Activated CD8-positive, alpha-beta memory T cell treated with anti-CD3 and anti-CD28 coated beads for 4 hours (primary cell): ENCODE measurements around the gene TUBA1B.

Source experiments
- DNase-seq, 2 donors: peaks; one replicate each; pipeline ENCODE4 v3.0.0-alpha.2; 2020; ENCODE audit warnings: low read depth in 2 of 2

TUBA1B gene

DNA sequence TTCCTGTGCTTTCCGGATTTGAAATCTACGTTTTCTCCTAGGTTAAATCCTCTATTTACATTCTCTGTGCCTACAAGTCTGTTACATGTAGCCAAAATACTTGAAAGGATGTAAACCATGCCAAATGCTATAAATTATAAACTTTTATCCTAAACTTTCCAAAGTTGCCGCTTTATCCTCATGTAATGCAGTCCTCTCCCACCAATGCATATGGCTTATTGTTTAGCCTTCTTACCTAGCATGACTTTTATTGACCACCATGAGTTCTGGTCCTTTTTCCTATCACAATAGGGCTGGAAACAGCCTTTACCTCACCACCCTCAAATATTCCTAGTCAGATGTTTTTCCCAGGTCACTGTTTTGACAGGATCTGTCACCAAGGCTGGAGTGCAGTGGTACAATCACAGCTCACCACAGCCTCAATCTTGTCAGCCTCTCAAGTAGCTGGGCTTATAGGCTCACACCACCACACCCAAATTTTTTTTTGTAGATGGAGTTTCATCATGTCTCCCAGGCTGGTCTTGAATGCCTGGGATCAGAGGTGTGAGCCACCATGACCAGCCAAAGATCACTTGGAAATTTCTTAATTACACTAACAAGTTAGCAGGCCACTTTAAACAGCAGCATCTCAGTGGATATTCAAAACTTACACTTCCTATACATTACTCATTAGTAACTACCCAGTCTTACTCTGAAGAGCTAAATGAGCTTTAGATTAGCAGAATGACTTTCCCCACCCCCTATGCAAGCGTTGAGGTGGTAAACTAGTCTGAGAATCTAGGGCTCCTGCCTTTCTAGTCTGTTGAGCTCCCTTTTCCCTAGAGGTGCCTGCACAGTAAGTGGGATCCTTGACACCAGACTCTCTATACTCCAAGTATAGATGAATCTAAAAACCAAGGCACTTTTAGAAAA is 4.1 kb downstream of the TUBA1B start:
- no peak for DNase-seq

DNA sequence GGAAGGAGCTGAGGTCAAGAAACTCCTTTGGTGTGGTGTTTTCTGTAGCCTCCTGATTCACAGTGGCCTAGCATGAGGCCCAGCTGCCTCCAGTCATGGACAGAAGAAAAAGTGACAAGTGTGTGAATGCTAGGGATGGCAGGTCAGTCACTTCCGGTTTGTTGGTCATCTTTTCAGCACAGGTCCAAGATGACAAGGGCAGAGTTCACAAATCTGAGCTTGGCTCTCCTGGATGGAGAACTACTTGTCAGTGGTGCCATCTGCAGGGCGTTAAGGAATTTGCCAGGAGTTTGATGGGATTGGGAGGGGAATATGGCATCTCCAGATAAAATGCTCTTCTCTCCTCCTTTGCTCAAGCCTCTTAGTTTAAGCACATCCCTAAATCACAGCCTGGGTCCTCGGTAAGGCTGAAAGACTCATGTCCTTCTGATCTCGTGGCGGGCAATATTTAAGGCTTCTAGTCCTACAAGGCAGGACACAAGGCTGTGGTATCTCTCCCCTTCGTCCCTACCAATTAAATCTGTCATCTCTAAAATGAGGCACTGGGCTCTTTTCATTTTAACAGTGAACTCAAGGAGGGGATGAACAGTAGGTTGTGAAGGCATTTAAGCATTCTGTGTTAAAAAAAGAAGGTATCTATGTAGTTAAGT is 10.0 kb downstream of the TUBA1B start:
- DNase-seq: no peak

DNA sequence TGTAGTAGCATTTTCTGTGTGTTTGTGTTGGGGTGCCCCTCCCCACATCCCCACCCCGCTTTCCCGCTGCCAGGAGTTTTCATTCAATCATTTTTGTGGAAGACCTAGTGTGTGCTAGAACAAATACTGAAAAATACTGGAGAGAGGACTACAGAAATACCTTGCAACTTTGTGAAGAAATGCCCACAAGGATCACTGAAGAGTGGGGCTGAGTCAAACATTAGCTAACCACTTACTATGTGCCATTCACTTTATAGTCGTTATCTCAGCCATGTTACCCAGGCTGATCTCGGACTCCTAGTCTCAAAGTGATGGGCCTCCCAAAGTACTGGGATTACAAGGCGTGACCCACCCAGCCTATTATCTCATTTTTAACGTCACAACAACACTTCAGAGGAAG is 20.0 kb downstream of the TUBA1B start:
- DNase-seq: no peak

DNA sequence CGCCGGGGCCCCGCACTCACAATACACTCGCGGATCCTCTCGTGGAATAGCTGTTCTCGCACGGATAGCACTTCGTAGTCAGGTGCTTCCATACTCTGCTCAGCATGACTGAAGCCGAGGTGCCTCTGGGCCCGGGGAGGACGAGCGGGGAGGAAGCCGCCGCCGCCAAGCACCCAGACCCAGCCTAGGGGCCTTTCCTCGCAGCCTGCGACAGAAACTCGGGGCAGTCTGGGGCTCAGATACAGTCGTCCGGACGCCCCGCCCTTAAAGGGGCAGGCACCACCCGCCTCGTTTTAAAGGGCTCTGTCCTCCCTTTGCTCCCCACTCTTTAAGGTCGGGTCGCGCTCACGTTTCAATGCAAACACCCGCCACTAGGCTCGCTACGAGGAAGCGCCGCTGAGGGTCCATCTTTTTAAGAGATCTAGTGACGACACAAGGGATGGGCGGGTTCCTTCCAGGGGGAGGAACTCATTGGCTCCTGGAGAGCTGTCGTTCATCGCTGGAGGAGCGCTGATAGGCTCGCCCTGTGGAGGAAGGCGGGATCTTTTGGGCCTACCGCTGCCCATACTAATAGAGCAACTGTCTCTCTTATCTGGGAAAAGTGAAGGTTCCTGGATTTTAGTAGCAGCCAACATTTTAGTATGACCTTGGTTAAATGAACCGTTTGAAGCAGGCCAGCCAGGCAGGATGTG is 20.6 kb downstream of the TUBA1B start, which contains the start of gene LMBR1L:
Gene LMBR1L, minus strand, starts transcription at position 384 of the 692 bp plus-strand sequence. Its CDS starts 292 bp downstream, at position 92.
- peak; percentile 94 for DNase-seq

DNA sequence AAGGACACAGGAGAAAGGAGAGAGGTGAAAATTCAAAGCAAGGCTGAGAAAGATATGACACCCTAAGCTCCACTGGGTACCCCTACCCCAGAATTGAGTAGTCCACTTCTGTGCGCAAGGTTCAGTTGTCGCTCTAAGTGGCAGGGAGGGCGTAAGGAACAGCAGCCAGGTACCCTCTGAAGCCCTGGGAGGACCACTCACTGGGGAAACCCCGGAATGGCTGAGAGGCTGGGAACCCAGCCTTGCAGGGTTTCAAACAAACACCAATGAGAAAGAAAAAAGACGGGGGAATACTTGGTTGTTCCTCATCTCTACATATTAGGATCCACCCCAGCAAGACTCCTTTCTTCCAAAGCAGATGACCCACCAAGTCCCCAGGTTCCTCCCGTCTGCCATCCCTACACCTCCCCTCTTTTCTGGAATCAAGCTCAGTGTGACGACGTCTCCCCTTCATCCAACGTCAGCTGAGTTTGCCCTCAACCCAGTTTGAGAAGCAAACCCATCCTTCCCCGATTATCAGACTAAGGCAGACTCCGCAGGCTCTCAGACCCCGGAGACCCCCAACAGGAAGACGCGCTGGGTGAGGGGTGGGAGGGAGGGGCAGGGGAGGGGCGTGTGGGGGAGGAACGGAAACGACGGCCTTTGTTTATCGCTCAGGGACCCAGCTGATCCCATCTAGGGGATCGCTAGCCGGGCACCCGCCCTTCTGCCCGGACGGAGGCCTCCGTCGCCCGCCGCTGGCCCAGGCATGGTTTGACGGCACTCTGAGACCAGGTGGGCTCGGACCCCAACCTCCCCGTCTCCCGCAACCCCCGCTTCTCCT is 21.3 kb downstream of the TUBA1B start:
- no peak for DNase-seq

DNA sequence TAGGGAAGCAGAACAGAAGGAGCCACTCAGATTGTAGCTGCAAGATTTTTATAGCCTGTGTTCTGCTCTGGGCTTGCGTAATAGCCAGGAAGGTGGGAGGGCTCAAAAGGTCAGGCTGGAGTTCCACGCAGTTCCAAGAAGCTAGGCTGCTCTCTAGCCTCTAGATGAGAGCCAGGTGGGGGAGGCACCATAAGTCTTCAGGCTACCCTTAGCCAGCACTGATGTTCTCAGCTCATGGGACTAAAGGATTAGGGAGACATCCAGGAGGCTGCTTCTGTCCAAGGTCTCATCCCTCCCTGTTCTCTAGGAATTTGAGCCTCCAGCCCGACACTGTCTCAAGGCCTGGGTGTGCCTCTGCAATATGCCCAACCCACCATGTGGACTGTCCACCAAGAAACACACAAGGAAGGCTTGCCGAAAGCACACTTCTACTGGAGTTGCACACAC is 22.2 kb downstream of the TUBA1B start:
- DNase-seq: no peak

DNA sequence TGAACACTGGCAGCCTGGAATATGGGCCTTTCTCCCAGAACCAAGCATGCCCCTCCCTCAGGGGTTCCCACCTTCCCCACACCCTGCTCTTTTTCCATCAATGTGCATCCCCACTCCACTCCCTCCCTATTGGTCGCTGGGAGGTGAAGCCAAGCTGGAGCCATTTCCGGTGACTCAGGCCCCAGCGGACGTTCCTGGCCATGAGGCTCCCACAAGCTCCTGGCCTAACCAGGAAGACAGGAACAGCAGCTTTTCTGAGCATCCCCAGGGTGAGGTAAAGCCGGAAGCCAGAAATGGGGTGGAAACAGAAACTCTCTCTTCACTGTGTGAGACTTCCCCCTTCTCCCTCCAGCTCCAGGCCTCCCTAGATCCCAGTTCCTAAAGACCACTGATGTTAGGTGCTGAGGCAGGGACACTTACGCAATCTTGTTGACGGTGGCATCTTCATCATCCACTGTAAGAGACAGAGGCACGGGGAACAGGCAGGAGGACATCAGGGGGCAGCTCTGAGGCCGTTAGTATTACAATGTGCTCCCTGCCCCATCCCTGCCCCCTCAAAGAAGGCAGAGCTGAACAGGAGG is 25.6 kb downstream of the TUBA1B start:
- no peak for DNase-seq

DNA sequence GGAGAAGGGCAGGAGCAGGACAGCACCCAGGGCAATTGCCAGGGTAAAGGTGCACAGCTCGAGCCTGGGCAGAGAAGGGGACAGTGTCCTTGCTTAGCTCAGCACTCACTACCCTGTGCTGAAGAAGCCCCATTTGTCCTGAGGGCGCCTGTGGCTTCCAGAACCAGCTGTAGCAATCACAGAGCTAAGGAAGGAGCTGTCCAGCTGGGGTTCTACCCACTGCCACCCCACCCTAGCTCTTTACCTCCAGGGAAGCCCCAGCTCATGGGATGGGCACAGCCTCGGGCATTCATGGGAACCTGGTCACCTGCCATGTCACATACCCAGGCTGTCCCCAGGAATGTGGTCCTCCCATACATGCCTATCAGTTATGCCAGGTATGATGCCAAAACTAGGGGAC is 26.4 kb downstream of the TUBA1B start:
- DNase-seq: no peak

DNA sequence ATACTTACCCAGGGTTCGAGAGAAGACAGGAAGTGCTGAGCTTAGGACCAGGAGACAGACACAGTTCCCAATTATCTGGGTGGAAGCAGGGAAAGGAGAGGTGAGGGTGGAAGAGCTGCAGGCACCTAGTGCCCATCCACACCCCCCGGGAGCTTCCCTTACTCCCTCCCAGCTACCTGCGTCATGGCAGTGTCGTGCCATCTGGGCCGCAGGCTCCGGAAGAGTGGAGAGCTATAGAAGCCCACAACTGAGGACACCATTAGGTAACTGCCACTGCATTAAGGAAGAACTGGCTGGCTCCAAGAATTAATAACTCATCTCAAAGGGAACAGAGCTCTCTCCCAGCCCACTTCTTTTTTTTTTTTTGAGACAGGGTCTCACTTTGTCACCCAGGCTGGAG is 30.8 kb downstream of the TUBA1B start:
- DNase-seq: no peak

DNA sequence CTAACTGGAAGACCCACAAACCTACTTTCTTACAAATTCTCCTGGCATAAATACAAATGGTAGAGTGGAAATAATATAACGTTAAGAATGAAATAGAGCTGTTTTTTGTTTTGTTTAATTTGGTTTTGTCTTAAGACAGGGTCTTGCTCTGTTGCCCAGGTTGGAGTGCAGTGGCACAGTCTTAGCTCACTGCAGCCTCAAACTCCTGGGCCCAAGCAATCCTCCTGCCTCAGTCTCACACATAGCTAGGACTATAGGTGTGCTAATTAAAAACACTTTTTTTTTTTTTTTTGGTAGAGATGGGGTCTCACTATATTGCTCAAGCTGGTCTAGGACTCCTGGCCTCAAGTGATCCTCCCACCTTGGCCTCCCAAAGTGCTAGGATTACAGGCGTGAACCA is 32.5 kb downstream of the TUBA1B start:
- DNase-seq: no peak

DNA sequence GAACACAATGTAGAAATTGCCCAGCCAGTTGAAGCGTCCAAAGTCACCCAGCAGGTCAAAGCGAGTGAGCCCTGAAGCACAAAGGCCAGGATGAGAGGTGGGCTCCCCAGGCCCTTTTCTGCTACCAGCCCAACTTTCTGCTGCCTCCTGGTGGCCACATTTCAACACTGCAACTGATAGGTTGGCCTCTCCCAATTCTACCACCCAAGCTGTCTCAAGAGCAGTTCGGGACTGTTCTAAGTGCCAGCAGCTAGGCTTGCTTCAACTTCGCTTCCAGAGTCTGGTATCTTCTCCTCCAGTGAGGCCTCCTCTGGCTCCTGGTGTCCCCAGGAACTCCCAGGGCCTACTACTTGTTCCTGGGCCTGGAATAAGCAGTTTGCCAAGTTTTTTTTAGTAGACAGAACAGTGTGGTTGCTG is 33.2 kb downstream of the TUBA1B start:
- DNase-seq: peak in 1 of 2 donors; percentile 30

DNA sequence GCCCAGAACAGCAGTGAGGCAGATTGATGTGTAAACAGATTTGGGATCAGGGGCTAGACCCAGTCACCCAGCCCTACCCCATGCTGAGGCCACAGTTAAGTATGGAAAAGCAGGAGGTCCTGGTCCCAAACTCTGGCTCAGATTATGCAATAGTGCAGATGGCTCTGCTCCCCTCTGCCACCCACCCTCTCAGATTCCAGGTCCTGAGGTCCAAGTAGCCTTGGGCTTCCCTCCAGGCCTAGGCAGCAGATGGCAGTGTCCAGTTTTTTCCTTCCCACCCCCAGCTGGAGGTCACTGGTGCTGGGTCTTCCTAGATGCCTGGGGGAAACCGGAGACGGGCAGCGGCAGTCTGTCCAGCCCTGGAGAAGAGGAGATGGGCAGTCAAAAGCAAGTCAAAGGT is 33.8 kb downstream of the TUBA1B start:
- no peak for DNase-seq

DNA sequence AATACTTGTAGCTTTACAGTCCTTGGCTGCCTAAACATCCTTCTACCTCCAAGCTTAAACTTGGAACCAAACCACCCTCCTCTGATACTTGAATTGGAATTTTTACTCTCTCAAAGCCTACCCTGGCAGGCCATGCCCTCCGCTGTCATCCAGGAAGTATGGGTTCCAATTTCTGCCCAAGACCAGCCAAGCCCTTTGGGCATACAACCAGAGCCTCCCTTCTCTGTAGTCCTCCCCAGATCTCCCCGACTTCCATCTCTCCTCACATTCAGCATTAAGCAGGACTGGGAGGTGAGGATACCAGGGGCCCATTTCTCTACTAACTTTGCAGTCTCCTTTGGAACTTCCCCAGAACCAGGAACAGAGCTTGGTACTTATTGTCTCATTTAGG is 36.2 kb downstream of the TUBA1B start:
- no peak for DNase-seq

DNA sequence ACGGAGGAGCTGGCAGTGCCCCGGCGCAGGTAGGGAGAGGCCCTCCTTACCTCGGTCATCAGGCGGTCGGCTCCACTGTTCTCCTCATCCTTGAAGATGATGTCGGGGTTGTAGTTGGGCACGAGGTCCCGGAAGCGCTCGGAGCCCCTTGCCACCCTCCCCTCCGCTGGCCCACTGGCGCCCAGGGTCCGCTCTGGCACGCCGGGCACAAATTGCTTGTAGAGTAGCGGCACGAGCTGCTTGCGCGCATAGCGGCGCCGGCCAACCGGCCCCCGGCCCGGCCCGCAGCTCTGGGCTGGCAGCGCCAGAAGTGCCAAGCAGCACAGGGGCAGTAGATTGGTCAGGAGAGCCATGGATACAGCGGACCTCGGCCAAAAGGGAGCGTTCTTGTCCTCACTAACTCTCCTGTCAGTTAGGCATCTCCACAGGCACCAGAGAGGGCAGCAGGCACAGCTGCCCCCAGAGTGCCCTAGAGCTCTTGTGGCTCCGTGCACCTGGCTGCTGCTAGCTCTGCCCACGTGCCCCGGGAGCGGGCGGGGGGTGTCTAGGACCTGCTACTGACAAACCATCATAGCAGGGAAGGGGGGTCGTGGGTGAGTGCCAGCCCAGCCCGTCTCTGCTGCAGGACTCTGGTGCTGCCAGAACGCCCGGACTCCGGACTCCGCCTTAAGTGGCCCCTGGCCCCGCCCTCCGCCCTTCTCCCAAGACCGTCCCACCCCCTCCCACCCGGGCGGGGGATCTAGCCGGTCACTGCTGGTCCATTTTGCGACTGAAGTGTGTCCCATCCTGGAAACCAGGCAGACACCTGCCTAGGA is 36.8 kb downstream of the TUBA1B start, which contains the start of gene DHH:
Gene DHH, minus strand, starts transcription at position 642 of the 815 bp plus-strand sequence. Its CDS starts 289 bp downstream, at position 353.
- no peak for DNase-seq

DNA sequence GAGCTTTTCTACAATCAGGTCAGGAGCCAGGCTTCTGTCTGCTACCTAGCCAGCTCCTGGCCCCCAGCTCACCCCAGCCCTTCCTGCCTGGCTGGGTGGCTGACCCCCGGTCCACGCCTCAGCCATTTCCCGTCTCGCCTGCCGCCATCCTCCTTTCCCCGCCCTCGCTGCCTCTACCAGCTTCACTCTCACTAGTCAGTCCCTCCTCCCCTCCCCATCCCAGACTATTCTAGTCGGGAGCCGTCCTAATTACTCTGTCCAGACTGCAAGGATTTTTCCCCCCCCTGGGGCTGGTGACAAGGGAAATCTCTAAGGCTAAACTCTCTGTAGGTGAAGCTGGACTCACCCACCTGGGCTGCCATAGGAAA is 37.4 kb downstream of the TUBA1B start:
- no peak for DNase-seq

DNA sequence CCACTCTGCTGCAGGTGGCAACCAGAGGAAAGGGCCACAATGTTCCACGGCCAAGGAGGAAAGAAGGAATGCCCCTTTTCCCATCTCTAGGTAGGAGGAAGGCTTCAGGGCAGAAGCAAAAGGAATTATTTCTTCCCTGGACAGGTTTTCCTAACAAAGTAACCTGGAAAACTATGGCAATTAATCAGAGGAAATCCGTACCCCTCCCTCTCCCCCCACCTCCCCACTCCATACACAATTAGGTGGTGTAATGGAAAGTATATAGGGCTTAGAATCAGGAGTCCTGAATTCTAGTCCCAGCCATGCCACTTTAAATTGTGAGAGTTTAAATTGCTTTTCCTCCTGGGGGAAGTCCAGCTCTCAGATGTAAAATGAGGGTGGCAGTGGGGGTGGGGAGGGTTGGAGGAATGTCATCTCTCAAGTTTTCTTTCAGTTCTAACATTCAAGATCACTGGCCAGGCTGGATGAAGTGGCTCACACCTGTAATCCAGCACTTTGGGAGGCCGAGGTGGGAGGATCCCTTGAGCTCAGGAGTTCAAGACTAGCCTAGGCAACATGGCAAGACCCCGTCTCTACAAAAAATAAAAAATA is 38.3 kb downstream of the TUBA1B start:
- no peak for DNase-seq

DNA sequence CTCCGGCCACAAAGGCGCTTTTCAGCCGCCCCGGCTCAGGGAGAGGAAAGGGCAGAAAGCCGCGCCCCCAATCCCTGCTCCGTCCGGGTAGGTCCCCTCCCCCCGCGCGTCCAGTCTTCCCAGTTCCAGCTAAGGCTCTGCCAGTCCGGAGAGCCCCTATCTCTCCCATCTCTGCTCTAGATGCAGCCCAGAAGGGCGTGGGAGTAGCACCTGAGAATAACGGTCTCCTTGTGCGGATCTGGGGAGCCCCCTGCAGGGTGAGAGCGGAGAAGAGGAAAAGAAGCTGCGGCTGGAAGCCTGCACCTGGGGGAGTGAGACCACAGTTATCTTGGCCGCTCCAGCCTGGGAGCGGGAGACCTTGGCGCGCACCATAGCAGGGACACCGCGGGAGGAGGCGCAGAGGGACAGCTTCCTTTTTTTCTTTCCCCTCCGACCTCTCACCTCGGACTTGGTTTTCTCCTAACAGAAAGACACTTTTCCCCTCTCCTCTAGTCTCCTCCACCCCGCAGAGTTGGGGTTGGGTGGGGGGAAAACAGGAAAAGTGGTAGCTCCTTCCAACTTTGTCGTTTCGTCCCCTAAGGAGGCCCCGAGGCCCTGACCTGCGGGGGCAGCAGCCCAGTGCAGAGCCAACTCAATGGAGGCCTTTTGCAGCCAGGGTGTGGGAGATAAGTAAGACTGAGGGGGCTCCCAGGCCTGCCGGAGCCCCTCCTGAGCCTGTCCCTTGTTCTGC is 38.9 kb downstream of the TUBA1B start:
- DNase-seq: peak in 1 of 2 donors; percentile 31

DNA sequence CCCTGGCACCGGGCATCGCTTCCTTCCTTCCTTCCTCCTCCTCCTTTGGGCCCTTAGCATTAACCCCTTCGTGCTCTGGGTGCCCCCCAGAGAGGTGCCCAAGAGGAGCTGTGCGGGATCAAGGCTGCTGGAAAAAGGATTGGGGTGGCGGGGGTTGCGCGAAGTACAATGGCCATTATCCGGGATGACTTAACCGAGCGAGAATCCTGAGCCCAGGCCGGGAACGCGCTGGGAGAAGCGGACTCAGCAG is 39.4 kb downstream of the TUBA1B start:
- DNase-seq: no peak

DNA sequence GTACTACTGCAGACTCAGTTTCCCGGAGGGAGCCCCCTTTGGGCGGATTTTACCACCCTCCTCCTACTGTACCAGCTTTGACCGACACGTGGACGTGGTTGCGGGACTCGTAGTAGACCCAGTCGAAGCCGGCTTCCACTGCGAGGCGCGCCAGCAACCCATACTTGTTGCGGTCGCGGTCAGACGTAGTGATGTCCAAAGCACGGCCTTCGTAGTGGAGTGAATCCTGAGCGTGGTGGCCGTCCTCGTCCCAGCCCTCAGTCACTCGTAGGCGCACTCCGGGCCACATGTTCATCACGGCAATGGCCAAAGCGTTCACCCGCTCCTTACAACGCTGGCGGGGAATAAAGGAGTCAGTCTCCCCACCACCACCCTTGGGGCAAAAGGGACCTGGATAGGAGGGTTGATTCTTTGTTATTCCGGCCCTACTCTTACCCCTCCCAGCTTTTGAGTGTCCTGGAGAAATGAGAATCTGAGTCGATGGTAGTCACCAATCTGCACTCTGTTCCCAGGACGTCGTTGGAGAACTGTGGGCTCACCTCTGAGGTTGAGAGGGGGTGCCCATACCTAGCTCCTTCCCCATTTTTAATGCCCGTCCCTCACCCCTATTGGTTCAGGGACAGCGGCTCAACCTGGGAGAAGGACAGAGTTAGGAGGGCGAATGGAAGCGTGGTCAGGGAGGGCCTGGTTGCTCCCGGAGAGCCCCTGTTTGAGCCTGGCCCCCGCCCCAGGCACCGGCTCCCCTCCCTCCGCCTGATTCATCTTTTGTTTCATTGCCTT is 39.9 kb downstream of the TUBA1B start:
- DNase-seq: no peak
